ENCODE results near the gene TH. TPM values are rescaled to one million over a fixed set of nuclear protein-coding genes. Genes with fewer than 3 reads are reported as not detected.
"Not testable (repeated sequence)": the region's sequence is repeated elsewhere in the genome, so short reads cannot be mapped to it uniquely, and the experiment has no call there.

Gene TH
- total RNA-seq, 2 donors from 2014 or later, result not detected

- H3K36me3 ChIP-seq, result no peaks in the 10 kb centered on the region
- no peak for ATAC-seq (ENCODE audit: insufficient number of reproducible peaks, low FRiP score, low read depth)
- no peak for TF ChIP-seq CTCF (IDR thresholded peaks at IDR 0.05)
- H3K4me3 ChIP-seq, result no peak overlapping the region
- no peaks in the 10 kb centered on the region for H3K4me1 ChIP-seq (ENCODE audit: control insufficient read depth in 1 of 2, low read depth in 2 of 2)
- H3K27me3 ChIP-seq (replicated peaks; ENCODE audit: insufficient read depth), result no peaks in the 10 kb centered on the region
- no peak for DNase-seq (ENCODE audit: low spot score)
- no peak overlapping the region for H3K27ac ChIP-seq
- H3K9me3 ChIP-seq, result no peaks in the 10 kb centered on the region
These were observed 26.3 kb upstream of the TH start for GRCh38 chr11:2197771-2198520.

GRCh38 chr11:2196970-2197770, 25.6 kb upstream of the TH start:
- H3K27ac ChIP-seq, result no peak overlapping the region
- no peaks in the 10 kb centered on the region for H3K36me3 ChIP-seq
- H3K4me3 ChIP-seq, result no peak overlapping the region
- ATAC-seq (ENCODE audit: insufficient number of reproducible peaks, low FRiP score, low read depth), result no peak
- peak; percentile 84 for TF ChIP-seq CTCF (IDR thresholded peaks at IDR 0.05)
- no peaks in the 10 kb centered on the region for H3K4me1 ChIP-seq (ENCODE audit: control insufficient read depth in 1 of 2, low read depth in 2 of 2)
- H3K9me3 ChIP-seq, result no peaks in the 10 kb centered on the region
- no peaks in the 10 kb centered on the region for H3K27me3 ChIP-seq (replicated peaks; ENCODE audit: insufficient read depth)
- DNase-seq (ENCODE audit: low spot score), result peak; percentile 19

DNA sequence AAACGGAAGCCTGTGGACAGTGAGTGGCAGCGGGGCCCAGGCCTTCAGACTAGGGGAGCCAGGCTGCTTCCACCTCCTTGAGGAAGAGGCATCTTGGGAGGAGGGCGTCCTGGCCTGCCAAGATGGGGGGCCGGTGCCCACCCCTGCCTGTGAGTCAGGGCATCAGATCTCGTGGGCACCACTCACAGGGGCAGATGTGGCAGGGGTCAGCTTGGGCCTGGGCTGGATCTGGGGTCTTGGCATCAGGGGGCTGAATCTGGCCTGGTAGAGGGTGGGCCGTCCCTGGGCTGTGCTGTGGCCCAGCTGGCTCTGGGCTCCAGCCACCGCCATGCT, 24.1 kb upstream of the TH start:
- H3K36me3 ChIP-seq, result no peaks in the 10 kb centered on the region
- H3K9me3 ChIP-seq, result no peaks in the 10 kb centered on the region
- H3K4me1 ChIP-seq (ENCODE audit: control insufficient read depth in 1 of 2, low read depth in 2 of 2), result no peaks in the 10 kb centered on the region
- H3K27ac ChIP-seq, result no peak overlapping the region
- no peak for DNase-seq (ENCODE audit: low spot score)
- no peaks in the 10 kb centered on the region for H3K27me3 ChIP-seq (replicated peaks; ENCODE audit: insufficient read depth)
- TF ChIP-seq CTCF (IDR thresholded peaks at IDR 0.05), result no peak
- no peak overlapping the region for H3K4me3 ChIP-seq
- no peak for ATAC-seq (ENCODE audit: insufficient number of reproducible peaks, low FRiP score, low read depth)

GRCh38 chr11:2194877-2195755, 23.5 kb upstream of the TH start:
- TF ChIP-seq CTCF (IDR thresholded peaks at IDR 0.05), result peak; percentile 65
- no peaks in the 10 kb centered on the region for H3K36me3 ChIP-seq
- H3K9me3 ChIP-seq, result no peaks in the 10 kb centered on the region
- DNase-seq (ENCODE audit: low spot score) (no peak), ATAC-seq (ENCODE audit: insufficient number of reproducible peaks, low FRiP score, low read depth) (no peak)
- no peak overlapping the region for H3K27ac ChIP-seq
- no peaks in the 10 kb centered on the region for H3K27me3 ChIP-seq (replicated peaks; ENCODE audit: insufficient read depth)
- no peaks in the 10 kb centered on the region for H3K4me1 ChIP-seq (ENCODE audit: control insufficient read depth in 1 of 2, low read depth in 2 of 2)
- H3K4me3 ChIP-seq, result no peak overlapping the region

DNA sequence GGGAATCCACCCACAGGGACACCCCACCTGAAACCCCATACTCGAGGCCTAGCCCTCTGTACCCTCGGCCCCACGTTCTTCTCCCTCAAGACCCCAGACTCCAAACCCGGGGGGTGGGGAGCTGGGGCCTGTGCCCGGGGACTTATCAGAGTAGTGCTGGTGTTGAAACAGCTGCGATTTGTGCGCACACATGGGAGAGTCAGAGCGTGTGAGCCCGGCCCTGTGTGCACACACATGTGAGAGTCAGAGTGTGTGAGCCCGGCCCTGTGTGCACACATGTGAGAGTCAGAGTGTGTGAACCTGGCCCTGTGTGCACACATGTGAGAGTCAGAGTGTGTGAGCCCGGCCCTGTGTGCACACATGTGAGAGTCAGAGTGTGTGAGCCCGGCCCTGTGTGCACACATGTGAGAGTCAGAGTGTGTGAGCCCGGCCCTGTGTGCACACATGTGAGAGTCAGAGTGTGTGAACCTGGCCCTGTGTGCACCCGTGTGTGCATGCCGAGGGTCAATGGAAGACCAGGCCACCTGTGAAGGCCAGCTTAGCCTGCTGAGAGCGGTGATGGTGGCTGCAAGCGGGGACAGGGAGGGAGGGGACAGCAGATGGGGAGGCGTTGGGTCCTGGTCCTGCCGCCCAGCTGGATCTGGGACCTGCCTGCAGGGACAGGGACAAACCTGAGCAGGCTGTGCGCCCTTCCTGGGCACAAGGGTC, 22.4 kb upstream of the TH start:
- ATAC-seq (ENCODE audit: insufficient number of reproducible peaks, low FRiP score, low read depth); H3K27ac ChIP-seq; H3K36me3 ChIP-seq; H3K4me3 ChIP-seq; H3K4me1 ChIP-seq (ENCODE audit: control insufficient read depth in 1 of 2, low read depth in 2 of 2); DNase-seq (ENCODE audit: low spot score); H3K9me3 ChIP-seq; H3K27me3 ChIP-seq (replicated peaks; ENCODE audit: insufficient read depth): not testable (repeated sequence)

All from thoracic aorta (tissue), 2 donors.